HG03108 (cell line): ENCODE data around the gene IDE.
"Not testable (repeated sequence)": the region's sequence is repeated elsewhere in the genome, so short reads cannot be mapped to it uniquely, and the experiment has no call there.

ENCODE experiments used
- ATAC-seq: cut with Tn5 transposase; IDR thresholded peaks from one replicate; pipeline ENCODE4 v1.9.1; 2021; ENCODE audit warnings: moderate library complexity; ENCODE audit not compliant: unreplicated experiment

The IDE gene

GRCh38 chr10:92573798-92574547 lies at the start of gene IDE:
Gene IDE (minus strand): TSS chr10:92574093. CDS start chr10:92574019, 74 bp downstream.
- ATAC-seq: peak; percentile 61

GRCh38 chr10:92619368-92619767 lies 45.5 kb upstream of the IDE start:
- ATAC-seq: no peak

- no peak for ATAC-seq
Observed at GRCh38 chr10:92615515-92615914, 41.6 kb upstream of the IDE start.

GRCh38 chr10:92604841-92605240 lies 30.9 kb upstream of the IDE start:
- ATAC-seq: no peak

- ATAC-seq: no peak
Observed at GRCh38 chr10:92598321-92598720, 24.4 kb upstream of the IDE start.

GRCh38 chr10:92595505-92595904 lies 21.6 kb upstream of the IDE start:
- ATAC-seq: no peak

GRCh38 chr10:92593619-92594588 lies 20.0 kb upstream of the IDE start:
- no peak for ATAC-seq

- ATAC-seq: peak; percentile 68
Observed at GRCh38 chr10:92592761-92593618, 19.1 kb upstream of the IDE start, which contains the start of gene KIF11. Gene KIF11 (plus strand): TSS chr10:92593130. CDS start chr10:92593376, 246 bp downstream.

- ATAC-seq: peak; percentile 70
Observed at GRCh38 chr10:92591550-92592022, 17.7 kb upstream of the IDE start.

- ATAC-seq: peak; percentile 1
Observed at GRCh38 chr10:92590623-92591549, 17.0 kb upstream of the IDE start.

GRCh38 chr10:92582347-92582746 lies 8.5 kb upstream of the IDE start:
- not testable (repeated sequence) for ATAC-seq

- ATAC-seq: no peak
Observed at GRCh38 chr10:92575961-92576360, 2.1 kb upstream of the IDE start.

- no peak for ATAC-seq
Observed at GRCh38 chr10:92574548-92575261, 812 bp upstream of the IDE start.

- ATAC-seq: peak; percentile 35
Observed at GRCh38 chr10:92573091-92573797, 649 bp downstream of the IDE start.

GRCh38 chr10:92572362-92573090 lies 1.4 kb downstream of the IDE start:
- no peak for ATAC-seq

GRCh38 chr10:92571649-92572048 lies 2.2 kb downstream of the IDE start:
- ATAC-seq: no peak

GRCh38 chr10:92569663-92570062 lies 4.2 kb downstream of the IDE start:
- ATAC-seq: not testable (repeated sequence)

GRCh38 chr10:92569071-92569470 lies 4.8 kb downstream of the IDE start:
- ATAC-seq: no peak
